GM19328 (cell line): Measurements from ENCODE around the gene E4F1.
"Not testable (repeated sequence)": the region's sequence is repeated elsewhere in the genome, so short reads cannot be mapped to it uniquely, and the experiment has no call there.

Experiments used
- ATAC-seq: cut with Tn5 transposase; IDR thresholded peaks from one replicate; pipeline ENCODE4 v1.9.1; 2021; ENCODE audit warnings: mild to moderate bottlenecking, moderate library complexity; ENCODE audit not compliant: unreplicated experiment

Gene E4F1

GRCh38 chr16:2229091-2229490 is 5.7 kb downstream of the E4F1 start:
- ATAC-seq: no peak

- ATAC-seq: no peak
Measured at GRCh38 chr16:2229632-2230250, 6.3 kb downstream of the E4F1 start.

GRCh38 chr16:2230376-2230775 is 7.0 kb downstream of the E4F1 start:
- ATAC-seq: no peak

GRCh38 chr16:2231016-2231931 is 7.9 kb downstream of the E4F1 start:
- no peak for ATAC-seq

- no peak for ATAC-seq
Measured at GRCh38 chr16:2232094-2232990, 9.0 kb downstream of the E4F1 start.

GRCh38 chr16:2233046-2233775 is 9.8 kb downstream of the E4F1 start:
- ATAC-seq: no peak

- ATAC-seq: no peak
Measured at GRCh38 chr16:2233872-2234812, 10.8 kb downstream of the E4F1 start.

GRCh38 chr16:2234813-2235170 is 11.4 kb downstream of the E4F1 start:
- no peak for ATAC-seq

- ATAC-seq: no peak
Measured at GRCh38 chr16:2235234-2235651, 11.9 kb downstream of the E4F1 start.

- ATAC-seq: no peak
Measured at GRCh38 chr16:2235695-2236336, 12.4 kb downstream of the E4F1 start.

GRCh38 chr16:2236337-2237101 is 13.1 kb downstream of the E4F1 start, which contains the start of gene DNASE1L2:
TSS of gene DNASE1L2 (plus strand) at chr16:2236444. CDS start at chr16:2236817, 373 bp downstream.
- ATAC-seq: no peak

GRCh38 chr16:2237102-2237482 is 13.7 kb downstream of the E4F1 start:
- no peak for ATAC-seq

- ATAC-seq: no peak
Measured at GRCh38 chr16:2237493-2238149, 14.2 kb downstream of the E4F1 start.

- no peak for ATAC-seq
Measured at GRCh38 chr16:2238150-2238837, 14.9 kb downstream of the E4F1 start.

GRCh38 chr16:2238838-2239675 is 15.7 kb downstream of the E4F1 start:
- ATAC-seq: no peak

- not testable (repeated sequence) for ATAC-seq
Measured at GRCh38 chr16:2240331-2240730, 16.9 kb downstream of the E4F1 start.
